K562 (cell line): Measurements from ENCODE around the gene RHOB. TPM values are rescaled to one million over a fixed set of nuclear protein-coding genes. Genes with fewer than 3 reads are reported as not detected.

ENCODE experiments used
- ATAC-seq: fragments of 200-7000 bp; cut with Tn5 transposase; 3 replicates; pipeline ENCODE4 v1.9.1; 2020; ENCODE audit warnings: moderate library complexity
- BruUV-seq: library from RNA; stranded (reverse); fragments of 400-500 nt; replicated peaks from 2 replicates; lab custom pipeline; 2021; lab: Mats Ljungman, UMichigan
- CTCF ChIA-PET: fragments of 300-600 bp; formaldehyde crosslinking; extraction: SDS; loops from one replicate; lab custom pipeline; 2021; ENCODE audit warnings: low intra/inter-chr PET ratio; lab: Yijun Ruan, JAX
- POLR2A ChIA-PET: fragments of 300-600, 350-650 bp; sonication (Branson Sonifier 250); formaldehyde crosslinking; extraction: SDS; loops from one replicate; lab custom pipeline; 2021; ENCODE audit warnings: antibody characterized with exemption, inconsistent platforms; lab: Yijun Ruan, JAX
- DNase-seq, 4 experiments: peaks; one replicate each; pipeline versions ENCODE4 v3.0.0 to v3.0.0-alpha.2; 2011 to 2018; ENCODE audit warnings: low spot score in 3 of 4, mixed read lengths in 3 of 4; ENCODE audit errors: extremely low read depth in 1 of 4
- FAIRE-seq: peaks from 2 replicates; lab custom pipeline; 2011; peaks lifted over from hg19 to GRCh38; lab: Jason Lieb, UNC
- H2AFZ ChIP-seq: 2 replicates; pipeline ENCODE4 v1.6.0; 2011; ENCODE audit warnings: low read depth, low read length, control low read depth, inconsistent platforms
- H3K27ac ChIP-seq: fragments of 200-600 bp; 3 replicates; pipeline ENCODE4 v1.8.0; 2011; ENCODE audit warnings: low read depth, mild to moderate bottlenecking, control low read depth, inconsistent platforms, low read length, moderate library complexity, mixed read lengths; ENCODE audit errors: extremely low read depth
- H3K27me3 ChIP-seq, 2 experiments: fragments of 300-600 bp in 1 of 2; 2 replicates in 1 of 2; 3 replicates in 1 of 2; pipeline versions ENCODE4 v1.6.0 to v1.8.0; 2011; ENCODE audit warnings: inconsistent platforms in 2 of 2, low read length in 2 of 2, mild to moderate bottlenecking in 1 of 2, mixed read lengths in 1 of 2, moderate library complexity in 1 of 2; ENCODE audit not compliant: control insufficient read depth in 2 of 2, insufficient read depth in 2 of 2
- H3K36me3 ChIP-seq: fragments of 300-600 bp; 3 replicates; pipeline ENCODE4 v1.8.0; 2011; ENCODE audit warnings: mild to moderate bottlenecking, low read length, inconsistent platforms; ENCODE audit not compliant: control insufficient read depth, insufficient read depth
- H3K4me1 ChIP-seq, 2 experiments: fragments of 200-600 bp in 1 of 2; replicated peaks in 1 of 2; 2 replicates in 1 of 2; 3 replicates in 1 of 2; pipeline versions ENCODE4 v1.5.1 to v1.8.0; 2011; ENCODE audit warnings: inconsistent platforms in 2 of 2, low read length in 2 of 2, mild to moderate bottlenecking in 1 of 2, mixed read lengths in 1 of 2, moderate library complexity in 1 of 2; ENCODE audit not compliant: control insufficient read depth in 2 of 2, insufficient read depth in 2 of 2
- H3K4me2 ChIP-seq: 2 replicates; pipeline ENCODE4 v1.6.1; 2011; ENCODE audit warnings: low read length, control low read depth, inconsistent platforms, mixed read lengths; ENCODE audit not compliant: insufficient read depth
- H3K4me3 ChIP-seq: fragments of 200-600 bp; sonication (generic), shearing (Covaris generic); 2 replicates; pipeline ENCODE4 v1.5.1; 2016; ENCODE audit warnings: control low read depth, inconsistent platforms
- H3K79me2 ChIP-seq: fragments of 200-600 bp; 3 replicates; pipeline ENCODE4 v1.8.0; 2011; ENCODE audit warnings: low read length, inconsistent platforms; ENCODE audit not compliant: control insufficient read depth, insufficient read depth
- H3K9ac ChIP-seq, 2 experiments: 2 replicates each; pipeline versions ENCODE4 v1.6.0 to v1.6.1; 2011; ENCODE audit warnings: low read depth in 2 of 2, low read length in 2 of 2, control low read depth in 1 of 2, inconsistent platforms in 1 of 2, mild to moderate bottlenecking in 1 of 2, mixed read lengths in 1 of 2; ENCODE audit not compliant: insufficient read depth in 1 of 2
- H3K9me1 ChIP-seq: one replicate; pipeline ENCODE4 v1.6.0; 2011; ENCODE audit warnings: inconsistent platforms, mild to moderate bottlenecking, low read length, moderate library complexity; ENCODE audit not compliant: control insufficient read depth, insufficient read depth
- H3K9me3 ChIP-seq: replicated peaks from 2 replicates; pipeline ENCODE4 v1.5.1; 2011; ENCODE audit warnings: low read depth, low read length, inconsistent platforms; ENCODE audit not compliant: control insufficient read depth, insufficient read depth
- H4K20me1 ChIP-seq: replicated peaks from 2 replicates; pipeline ENCODE4 v1.6.1; 2011; ENCODE audit warnings: low read length, inconsistent platforms, mixed read lengths; ENCODE audit not compliant: control insufficient read depth, insufficient read depth
- FOXK2 ChIP-seq, 2 experiments: fragments of 450-650 bp; IDR thresholded peaks in 1 of 2; conservative IDR thresholded peaks in 1 of 2; 2 replicates each; pipeline ENCODE4 v1.6.1; 2016; ENCODE audit warnings: low read depth in 2 of 2, mild to moderate bottlenecking in 1 of 2
- GABPB2 ChIP-seq: fragments of 250-450 bp; sonication (Bioruptor Pico); conservative IDR thresholded peaks from 2 replicates; pipeline ENCODE4 v1.5.1; 2021; ENCODE audit warnings: mild to moderate bottlenecking
- HNRNPK ChIP-seq: fragments of 200-400 bp; formaldehyde crosslinking; IDR thresholded peaks from one replicate; pipeline ENCODE4 v1.6.1; 2018; ENCODE audit warnings: mild to moderate bottlenecking, low read depth, low read length; ENCODE audit not compliant: poor library complexity, severe bottlenecking
- HOXB6 ChIP-seq: fragments of 250-450 bp; sonication (Bioruptor Pico); IDR thresholded peaks from 2 replicates; pipeline ENCODE4 v1.5.1; 2022; ENCODE audit warnings: mild to moderate bottlenecking, borderline replicate concordance
- MAFF ChIP-seq: IDR thresholded peaks from 2 replicates; pipeline ENCODE4 v1.6.1; 2012; ENCODE audit warnings: low read length, improper control_type of control experiment
- MECOM ChIP-seq: fragments of 250-450 bp; sonication (Bioruptor Pico); IDR thresholded peaks from 2 replicates; pipeline ENCODE4 v1.8.0; 2022; ENCODE audit warnings: inconsistent platforms
- NRF1 ChIP-seq, 2 experiments: fragments of 450-650 bp; IDR thresholded peaks in 1 of 2; conservative IDR thresholded peaks in 1 of 2; 2 replicates each; pipeline ENCODE4 v1.6.1; 2014; ENCODE audit warnings: mild to moderate bottlenecking in 2 of 2
- RCOR1 ChIP-seq, 2 experiments: IDR thresholded peaks; 2 replicates each; pipeline ENCODE4 v1.6.1; 2012; ENCODE audit warnings: low read depth in 2 of 2, low read length in 2 of 2, borderline replicate concordance in 1 of 2, improper control_type of control experiment in 1 of 2
- ZBTB1 ChIP-seq: sonication (generic); formaldehyde crosslinking; IDR thresholded peaks from 2 replicates; pipeline ENCODE4 v1.8.1; 2023; ENCODE audit warnings: missing genetic modification reagents, low read depth, mild to moderate bottlenecking, borderline replicate concordance
- ZBTB33 ChIP-seq: sonication (generic); formaldehyde crosslinking; IDR thresholded peaks from 2 replicates; pipeline ENCODE4 v1.8.1; 2023; ENCODE audit warnings: mild to moderate bottlenecking, missing genetic modification reagents
- ZNF134 ChIP-seq: fragments of 250-450 bp; sonication (Bioruptor Pico); conservative IDR thresholded peaks from 2 replicates; pipeline ENCODE4 v1.4.0; 2020
- WGBS: fragments of 100-300 bp; shearing (Covaris generic); methylation state at CpG from one replicate; pipeline ENCODE4 v1.1.6; 2016; ENCODE audit warnings: low coverage, mixed read lengths; ENCODE audit not compliant: insufficient coverage; ENCODE audit errors: missing lambda C conversion rate; 5-methylcytosine and 5-hydroxymethylcytosine counted together
- in situ Hi-C: fragments of 300-500 bp; cut with MboI; formaldehyde crosslinking; loops from 4 replicates; pipeline ENCODE4 v1.15.0; 2018; ENCODE audit warnings: inconsistent platforms, mixed read lengths
- intact Hi-C: fragments of 100-400 bp; cut with micrococcal nuclease; formaldehyde crosslinking; loops from 2 replicates; pipeline ENCODE4 v1.14.2; 2022
- polyA plus RNA-seq, 8 experiments: library from polyadenylated mRNA; depleted of rRNA in 4 of 8; stranded (reverse) in 5 of 8; unstranded in 3 of 8; fragments of >200 nt; fragmentation: Nextera tagmentation in 2 of 8; fragmentation: Illumina TruSeq in 1 of 8; extraction: Ambion mirVana in 2 of 8; extraction: Trizol in 1 of 8; gene quantifications; 2 replicates each; pipeline versions ENCODE4 v1.2.1 to v1.2.3, GENCODE V29; 2011 to 2014; ENCODE audit warnings: inconsistent platforms in 1 of 8, missing spikeins in 1 of 8
- total RNA-seq, 7 experiments: library from RNA; depleted of rRNA in 6 of 7; stranded (reverse); fragments of >200 nt in 6 of 7; fragmentation: Illumina TruSeq in 2 of 7; extraction: Trizol in 2 of 7; gene quantifications; 2 replicates each; pipeline versions ENCODE4 v1.2.1 to v1.2.3, GENCODE V29; 2011 to 2021; ENCODE audit warnings: low replicate concordance in 1 of 7

RHOB gene
- total and polyA plus RNA-seq, 9 of the 15 experiments (the other 6 are each of a cell fraction or from before 2014, with no cell fraction given) = 0.07 to 4.8 (median 1.1) TPM

- in situ Hi-C loops = loop anchor here (25.0 kb wide), 1 partner anchor 511 kb away; no protein-coding TSS in a partner anchor
- Histone ChIP-seq H3K9ac (no peak overlapping the region), H3K4me3 (no peak overlapping the region), H3K27ac (no peak overlapping the region), H3K79me2 (no peaks in the 10 kb centered on the region), H3K9me1 (no peaks in the 10 kb centered on the region), H3K4me1 (peaks cover 11 to 26% of the 10 kb centered on the region in 2 experiments), H4K20me1 (no peaks in the 10 kb centered on the region), H3K4me2 (no peak overlapping the region), H3K9me3 (no peaks in the 10 kb centered on the region), H3K27me3 (peaks cover 0 to 18% of the 10 kb centered on the region in 2 experiments; a peak in 2 of 5 replicates), H3K36me3 (no peaks in the 10 kb centered on the region), H2AFZ (no peak overlapping the region)
- 52% methylated on average over 2 of the region's 2 CpGs for WGBS
- TF ChIP-seq MAFF (no peak), ZNF134 (CRISPR knock-in tag) (peak; percentile 92)
- ChIA-PET CTCF (no interaction called here), POLR2A (no interaction called here)
- ATAC-seq = no peak
- no TSS peak for BruUV-seq
- intact Hi-C loops = loop anchor here (10.0 kb wide), 1 partner anchor 321 kb away; no protein-coding TSS in a partner anchor
- FAIRE-seq = peak; percentile 6
- DNase-seq = no peak
These were observed 21.0 kb upstream of the RHOB start for GRCh38 chr2:20425884-20426283.

GRCh38 chr2:20427931-20428526, 18.8 kb upstream of the RHOB start:
- no peak for DNase-seq
- in situ Hi-C loops = loop anchor here (25.0 kb wide), 1 partner anchor 509 kb away; no protein-coding TSS in a partner anchor
- ChIA-PET CTCF (no interaction called here), POLR2A (interaction anchor here (0.6 kb wide), 1 partner anchor 215 kb away, joined by 3 read pairs; no protein-coding TSS in a partner anchor)
- no peak overlapping the region for H3K27ac ChIP-seq
- no peaks in the 10 kb centered on the region for H3K79me2 ChIP-seq
- WGBS = 37% methylated on average over 10 of the region's 10 CpGs
- no peaks in the 10 kb centered on the region for H4K20me1 ChIP-seq
- H3K9me3 ChIP-seq = no peaks in the 10 kb centered on the region
- no peak overlapping the region for H2AFZ ChIP-seq
- no peak overlapping the region for H3K4me3 ChIP-seq
- H3K4me2 ChIP-seq = no peak overlapping the region
- H3K27me3 ChIP-seq = peaks cover 0 to under 1% of the 10 kb centered on the region in 2 experiments; a peak in 2 of 5 replicates
- ATAC-seq = no peak
- H3K9ac ChIP-seq = no peak overlapping the region
- no peaks in the 10 kb centered on the region for H3K9me1 ChIP-seq
- no peaks in the 10 kb centered on the region for H3K36me3 ChIP-seq
- no peak for FAIRE-seq
- BruUV-seq = no TSS peak
- intact Hi-C loops = loop anchor here (10.0 kb wide), 1 partner anchor 323 kb away; no protein-coding TSS in a partner anchor
- peaks cover 11 to 38% of the 10 kb centered on the region in 2 experiments for H3K4me1 ChIP-seq
- no peak for TF ChIP-seq FOXK2 (conservative IDR thresholded peaks at IDR 0.05 in 1 of 2, IDR thresholded peaks at IDR 0.05 in 1 of 2; ENCODE audit: low read depth in 2 of 2)
- no peak for TF ChIP-seq RCOR1 (IDR thresholded peaks at IDR 0.05; ENCODE audit: borderline replicate concordance in 1 of 2, low read depth in 2 of 2, low read length in 2 of 2)
- TF ChIP-seq GABPB2 = no peak
- TF ChIP-seq ZBTB33 = no peak
- TF ChIP-seq HNRNPK = no peak
- no peak for TF ChIP-seq MECOM (CRISPR knock-in tag)
- TF ChIP-seq NRF1 (conservative IDR thresholded peaks at IDR 0.05 in 1 of 2, IDR thresholded peaks at IDR 0.05 in 1 of 2) = no peak
- TF ChIP-seq HOXB6 (CRISPR knock-in tag) = no peak
- no peak for TF ChIP-seq ZBTB1 (CRISPR knock-in tag)
